ENCODE measurements around the gene SEC16A.

The SEC16A gene

GRCh38 chr9:136482793-136483588 is at the start of gene SEC16A:
SEC16A (minus strand) TSS chr9:136483040; CDS start chr9:136477615, 5,425 bp downstream.
- DNase-seq (ENCODE audit: extremely low read depth in 1 of 2, low read depth in 1 of 2) = peak; percentile 99 to 100

DNA sequence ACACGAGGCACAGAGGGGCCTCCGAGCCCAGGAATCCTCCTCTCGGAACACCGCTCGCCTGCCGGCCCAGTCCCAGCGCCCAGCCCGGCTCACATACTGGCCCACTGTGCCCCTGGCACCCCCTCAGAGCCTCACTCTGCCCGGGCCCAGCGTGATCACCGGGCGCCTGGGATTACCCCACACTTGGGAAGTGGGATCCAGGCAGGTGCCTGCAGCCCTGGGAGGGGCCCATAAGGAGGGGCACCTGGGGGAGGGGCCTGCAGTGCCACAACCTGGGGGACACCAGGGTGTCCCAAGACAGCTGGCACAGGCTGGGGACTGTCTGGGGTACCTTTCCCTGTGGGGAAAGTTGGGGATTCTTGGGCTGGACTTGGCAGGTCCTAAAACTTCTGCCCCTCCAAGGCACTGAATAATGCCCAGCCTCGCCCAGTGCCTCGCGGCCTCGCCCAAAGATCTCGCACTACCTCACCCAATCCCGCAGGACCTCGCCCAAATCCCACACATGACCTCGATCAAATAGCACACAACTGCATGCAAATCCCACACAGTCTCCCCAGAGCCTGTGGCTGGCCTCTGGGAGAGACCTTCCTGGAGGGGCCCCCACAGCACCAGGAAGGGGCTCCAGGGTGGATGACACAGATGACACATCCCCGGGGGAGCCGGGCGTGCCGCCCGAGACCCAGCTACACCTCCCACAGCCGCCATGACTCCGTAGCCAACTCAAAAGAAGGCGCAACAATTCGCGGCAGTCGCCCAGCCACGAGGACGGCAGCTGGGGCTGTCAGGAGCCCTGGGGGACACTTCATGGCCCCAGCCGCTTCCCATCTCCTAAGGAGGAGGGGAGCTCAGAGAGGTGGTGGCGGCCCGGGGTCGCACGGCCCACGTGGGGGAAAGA is 49.3 kb upstream of the SEC16A start:
- no peak for DNase-seq (ENCODE audit: extremely low read depth in 1 of 2, low read depth in 1 of 2)

GRCh38 chr9:136531186-136531903 is 48.5 kb upstream of the SEC16A start:
- no peak for DNase-seq (ENCODE audit: extremely low read depth in 1 of 2, low read depth in 1 of 2)

DNA sequence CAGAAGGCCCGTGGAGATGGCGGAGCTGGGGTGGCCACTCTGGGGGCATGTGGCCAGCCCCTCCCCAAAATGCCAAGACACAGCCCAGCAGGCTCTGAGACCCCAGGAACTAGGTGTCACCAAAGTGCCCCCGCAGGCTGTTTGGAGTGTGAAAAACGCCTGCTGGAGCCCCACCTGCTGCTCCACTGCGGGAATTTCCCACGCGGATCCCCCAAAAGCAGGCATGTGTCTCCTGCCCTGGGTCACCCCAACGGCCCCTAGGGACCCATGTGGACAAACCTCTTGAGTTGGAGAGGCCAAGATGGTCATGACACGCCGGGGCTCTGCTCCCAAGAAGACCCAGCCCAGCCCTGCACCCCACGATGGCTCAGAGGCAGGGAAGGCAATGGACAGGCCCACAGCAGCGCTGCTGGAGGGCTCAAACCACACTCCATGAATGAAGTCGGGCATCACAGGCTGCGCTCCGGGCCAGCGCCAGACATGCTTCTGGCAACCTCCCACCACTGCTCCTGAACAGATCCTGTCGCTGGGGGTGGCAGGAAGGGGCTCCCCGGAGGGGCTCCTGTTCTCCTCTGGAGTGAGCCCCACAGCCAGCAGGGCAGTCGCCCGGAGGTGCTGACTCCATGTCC is 47.7 kb upstream of the SEC16A start:
- DNase-seq (ENCODE audit: extremely low read depth in 1 of 2, low read depth in 1 of 2) = no peak

- DNase-seq (ENCODE audit: extremely low read depth in 1 of 2, low read depth in 1 of 2) = no peak
These were observed 46.9 kb upstream of the SEC16A start for GRCh38 chr9:136529516-136530460.

DNA sequence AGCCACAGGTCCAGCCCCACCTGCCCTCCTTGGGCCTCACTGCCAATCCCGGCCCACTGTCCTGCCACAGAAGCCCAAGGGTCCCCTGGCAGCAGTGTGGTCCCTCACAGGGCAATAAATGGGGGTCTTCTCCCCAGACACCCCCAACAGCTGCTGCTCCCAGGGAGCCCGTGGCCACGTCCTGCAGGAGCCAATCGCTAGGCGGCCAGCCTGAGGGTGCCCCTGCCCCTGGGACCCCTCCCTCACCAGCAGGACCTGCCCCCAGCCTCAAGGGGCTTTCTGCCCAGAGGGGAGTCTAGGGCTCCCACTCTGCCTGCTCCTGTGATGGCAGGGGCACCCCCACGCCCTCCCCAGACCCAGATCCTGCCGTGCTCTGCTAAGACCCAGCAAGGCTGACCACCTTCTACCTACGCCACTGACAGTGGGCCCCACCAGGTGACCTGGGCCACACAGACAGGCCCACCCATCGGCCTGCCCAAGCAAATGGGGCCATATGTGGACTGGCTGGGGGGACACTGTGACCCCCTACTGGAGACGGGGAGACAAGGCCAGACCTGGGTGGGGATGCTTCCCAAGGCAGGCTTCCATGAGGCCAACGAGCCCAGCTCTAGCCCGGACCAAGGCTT is 46.0 kb upstream of the SEC16A start:
- no peak for DNase-seq (ENCODE audit: extremely low read depth in 1 of 2, low read depth in 1 of 2)

- DNase-seq (ENCODE audit: extremely low read depth in 1 of 2, low read depth in 1 of 2) = no peak
These were observed 45.2 kb upstream of the SEC16A start for GRCh38 chr9:136527721-136528710.

DNA sequence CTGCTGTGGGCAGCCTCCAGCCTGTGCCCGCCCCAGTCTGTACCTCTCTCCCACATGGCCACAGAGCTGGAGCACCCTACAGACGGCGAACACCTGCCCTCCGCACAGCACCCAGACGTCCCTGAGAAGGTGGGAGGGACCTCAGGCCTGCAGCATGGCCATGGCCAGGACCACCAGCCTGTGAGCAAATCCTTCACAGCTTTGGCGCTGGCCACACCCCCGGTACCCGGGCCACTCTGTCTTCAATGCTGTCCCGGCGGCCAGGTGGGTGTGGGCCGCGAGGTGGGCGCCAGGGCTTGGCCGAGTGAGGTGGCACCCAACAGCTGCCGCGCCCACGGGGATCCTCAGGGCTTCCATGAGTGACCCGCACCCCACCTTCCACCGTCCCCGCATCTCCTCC is 44.3 kb upstream of the SEC16A start:
- DNase-seq (ENCODE audit: extremely low read depth in 1 of 2, low read depth in 1 of 2) = no peak

DNA sequence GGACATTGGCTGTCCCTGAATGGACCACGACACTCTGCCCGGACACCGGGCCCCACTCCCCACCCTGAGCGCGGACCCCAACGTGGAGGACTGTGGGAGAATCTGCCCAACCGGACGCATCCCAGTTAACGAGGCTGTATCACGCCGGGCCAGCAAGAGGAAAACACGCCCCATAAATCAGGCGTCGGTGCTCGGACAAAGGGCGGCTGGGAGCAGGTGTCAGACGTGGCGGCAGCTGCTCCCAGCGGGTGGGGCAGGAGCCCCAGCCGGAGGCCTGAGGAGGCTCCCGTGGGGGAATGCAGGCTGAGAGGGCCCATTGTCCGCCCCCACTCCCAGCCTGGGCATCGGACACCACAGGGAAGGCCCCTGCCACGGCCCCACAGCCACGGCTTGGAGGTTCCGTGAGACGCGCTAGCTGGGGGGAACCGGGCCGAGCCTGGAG is 43.8 kb upstream of the SEC16A start:
- no peak for DNase-seq (ENCODE audit: extremely low read depth in 1 of 2, low read depth in 1 of 2)

DNA sequence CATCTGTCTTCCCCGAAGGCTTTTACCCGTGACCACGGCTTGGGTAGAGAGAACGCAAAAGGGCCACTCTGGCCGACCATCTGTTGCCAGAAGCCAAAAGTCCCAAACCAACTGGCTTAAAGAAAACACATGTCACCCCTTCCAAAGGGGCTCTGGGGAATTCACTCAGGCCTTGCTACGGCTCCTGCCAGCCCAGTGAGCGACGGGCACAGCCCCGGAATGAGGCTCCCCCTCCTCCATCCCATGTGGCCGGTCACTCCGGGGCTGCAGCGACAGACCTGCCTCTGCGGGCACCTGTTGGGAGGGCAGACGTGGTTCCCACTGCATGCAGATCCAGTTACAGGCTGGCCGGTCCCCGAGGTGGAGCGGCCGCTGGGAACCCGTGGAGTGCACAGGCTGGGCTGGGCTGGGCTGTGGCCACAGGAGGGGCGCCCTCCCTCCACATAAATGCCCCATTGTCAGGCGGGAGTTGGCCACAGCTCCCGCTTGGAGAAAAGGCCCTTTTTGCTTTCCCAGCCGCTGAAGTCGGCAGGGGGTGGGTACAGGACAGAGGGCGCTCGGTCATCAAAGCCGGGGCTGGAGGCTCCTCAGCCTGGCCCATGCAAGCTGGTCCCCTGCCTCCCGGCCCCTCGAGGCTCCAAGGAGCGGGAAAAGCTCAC is 43.1 kb upstream of the SEC16A start:
- no peak for DNase-seq (ENCODE audit: extremely low read depth in 1 of 2, low read depth in 1 of 2)

GRCh38 chr9:136525207-136525606 is 42.4 kb upstream of the SEC16A start:
- no peak for DNase-seq (ENCODE audit: extremely low read depth in 1 of 2, low read depth in 1 of 2)

GRCh38 chr9:136522314-136523237 is 39.7 kb upstream of the SEC16A start:
- no peak for DNase-seq (ENCODE audit: extremely low read depth in 1 of 2, low read depth in 1 of 2)

DNA sequence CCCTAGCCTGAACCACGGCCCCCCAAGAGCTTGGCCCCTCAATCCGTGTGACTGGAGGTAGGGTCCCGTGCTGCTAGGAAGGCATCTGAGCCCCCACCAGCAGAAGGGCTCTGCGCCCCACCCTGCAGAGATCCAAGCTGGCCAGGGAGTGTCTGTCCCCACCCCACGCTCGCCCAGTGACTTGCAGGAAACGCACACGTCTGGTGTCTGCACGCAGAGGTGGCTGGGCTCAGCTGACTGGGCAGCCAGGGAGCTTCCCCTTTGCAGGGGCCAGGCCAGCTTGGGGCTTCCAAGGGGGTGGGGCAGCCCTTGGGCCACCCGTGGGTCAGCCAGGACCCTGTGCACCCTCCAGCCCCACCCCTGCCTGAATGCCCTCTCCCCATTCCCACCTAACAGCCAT is 38.7 kb upstream of the SEC16A start:
- DNase-seq (ENCODE audit: extremely low read depth in 1 of 2, low read depth in 1 of 2) = no peak

DNA sequence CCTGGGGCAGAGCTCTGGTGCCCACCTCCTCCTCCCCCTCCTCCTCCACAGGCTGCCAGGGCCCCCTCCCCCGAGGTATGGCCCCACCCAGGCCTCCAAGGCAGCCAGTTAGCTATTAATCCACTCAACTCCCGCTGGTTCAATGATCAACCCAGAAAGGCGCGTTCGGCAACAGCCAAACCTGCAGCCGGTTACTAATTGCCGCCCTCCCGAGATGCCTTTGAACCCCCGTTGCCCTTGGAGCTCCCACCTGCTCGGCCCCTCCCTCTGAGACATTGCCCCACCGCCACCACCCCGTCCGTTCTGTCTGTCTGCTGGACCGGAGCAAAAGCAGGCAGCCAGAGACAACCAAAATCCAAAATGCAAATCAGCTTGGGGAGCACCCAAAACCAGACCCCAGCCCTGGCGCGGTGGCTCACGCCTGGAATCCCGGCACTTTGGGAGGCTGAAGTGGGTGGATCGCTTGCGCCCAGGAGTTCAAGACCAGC is 37.3 kb upstream of the SEC16A start:
- DNase-seq (ENCODE audit: extremely low read depth in 1 of 2, low read depth in 1 of 2) = no peak

DNA sequence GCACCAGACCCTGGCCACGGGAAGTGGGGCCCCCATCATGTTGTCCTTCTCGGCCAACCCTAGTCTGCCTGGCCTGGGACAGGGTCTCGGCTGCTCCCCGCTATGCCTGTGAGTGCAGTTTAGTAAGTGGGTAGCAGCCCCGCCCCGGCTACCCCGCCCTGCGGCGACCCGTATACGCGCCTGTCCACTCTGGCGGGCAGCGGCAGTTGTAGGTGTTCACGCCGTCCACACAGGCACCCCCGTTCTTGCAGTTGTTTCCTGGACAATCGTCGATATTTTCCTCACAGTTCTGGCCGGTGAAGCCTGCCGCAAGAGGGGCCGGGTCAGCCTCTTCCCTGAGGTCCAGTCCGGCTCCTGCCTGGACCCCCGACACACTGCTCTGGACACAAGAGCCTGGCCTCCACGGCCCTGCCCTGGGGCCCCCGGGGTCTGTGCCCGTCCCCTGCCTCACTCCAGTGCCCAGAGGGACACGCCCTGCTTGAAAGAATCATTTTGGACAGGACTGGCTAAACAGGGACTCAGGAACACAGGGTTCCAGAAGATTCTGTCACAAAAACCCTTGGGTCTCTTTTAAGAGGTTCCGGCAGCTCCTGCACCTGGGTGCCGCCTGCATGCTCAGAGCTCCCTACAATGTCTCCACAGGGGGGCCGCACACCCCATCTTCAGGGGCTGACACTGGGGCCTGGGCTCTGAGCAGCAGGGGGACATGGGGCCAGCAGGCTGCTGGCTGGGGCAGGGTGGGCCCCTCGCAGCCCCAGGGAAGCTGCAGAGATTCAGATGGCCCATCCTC is 36.6 kb upstream of the SEC16A start:
- no peak for DNase-seq (ENCODE audit: extremely low read depth in 1 of 2, low read depth in 1 of 2)
